Measurements from ENCODE around the gene SSH2. TPM values are rescaled to one million over a fixed set of nuclear protein-coding genes. Genes with fewer than 3 reads are reported as not detected.

The SSH2 gene
- total and polyA plus RNA-seq, 2 of the 13 experiments (the other 11 are each of a cell fraction or from before 2014, with no cell fraction given), result 6.0 to 6.4 TPM

DNA sequence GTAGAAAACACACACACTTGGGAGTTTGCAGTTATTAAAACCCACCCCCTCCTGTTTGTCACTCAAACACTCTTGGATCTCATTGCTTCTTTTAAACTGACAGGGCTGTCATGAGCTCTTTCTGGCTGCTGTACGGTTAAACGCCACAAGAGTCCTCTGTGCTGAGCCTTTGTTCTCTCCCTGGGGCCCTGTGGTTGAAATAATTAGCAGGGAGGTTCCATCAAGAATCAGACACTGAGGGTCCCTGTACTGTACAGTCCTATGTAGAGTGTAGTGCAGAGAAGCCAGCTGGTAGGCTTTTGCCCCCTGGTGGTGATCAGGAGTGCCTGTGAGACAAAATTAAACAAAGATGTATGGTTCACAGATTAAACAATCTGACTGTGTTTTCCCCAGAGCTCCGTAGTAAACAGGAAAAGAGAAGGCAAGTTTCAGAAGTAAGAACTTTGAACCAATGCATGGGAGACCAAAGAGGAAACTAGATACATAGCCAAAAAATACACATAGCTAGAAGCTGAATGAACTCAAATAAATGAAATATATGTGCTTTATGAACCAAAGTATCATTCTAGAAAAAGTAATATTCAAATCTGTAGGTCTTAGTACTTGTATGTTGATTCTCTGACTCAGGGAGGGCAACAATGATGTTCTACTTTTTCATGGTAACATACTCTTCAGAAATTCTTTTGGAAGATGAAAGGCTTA lies 1.4 kb upstream of the SSH2 start (continued):
- TF ChIP-seq RFXANK (CRISPR knock-in tag; IDR thresholded peaks at IDR 0.05) (no peak), SSRP1 (CRISPR knock-in tag; IDR thresholded peaks at IDR 0.05) (0 out of 2 replicates have a peak, but pooled peaks have one; percentile 25), HDAC6 (IDR thresholded peaks at IDR 0.05; ENCODE audit: low read depth, low read length) (no peak), ARNTL (CRISPR knock-in tag; IDR thresholded peaks at IDR 0.05) (no peak), TARDBP (CRISPR knock-in tag; IDR thresholded peaks at IDR 0.05) (peak; percentile 23; the same call in 1 of the 2 replicates), CREB1 (IDR thresholded peaks at IDR 0.05) (no peak), CREB1 (CRISPR knock-in tag; IDR thresholded peaks at IDR 0.05) (peak; percentile 22; the same call in 1 of the 2 replicates), ZNF704 (CRISPR knock-in tag; IDR thresholded peaks at IDR 0.05; ENCODE audit: borderline replicate concordance) (no peak), KDM4B (CRISPR knock-in tag; IDR thresholded peaks at IDR 0.05) (no peak), ZNF367 (CRISPR knock-in tag; IDR thresholded peaks at IDR 0.05; ENCODE audit: borderline replicate concordance) (no peak), HMG20B (CRISPR knock-in tag; conservative IDR thresholded peaks at IDR 0.05) (no peak), HNF4G (IDR thresholded peaks at IDR 0.05; ENCODE audit: borderline replicate concordance, low read depth, low read length) (no peak), HNF4G (CRISPR knock-in tag; IDR thresholded peaks at IDR 0.05; ENCODE audit: borderline replicate concordance, low read depth) (no peak), ZNF337 (CRISPR knock-in tag; IDR thresholded peaks at IDR 0.05; ENCODE audit: borderline replicate concordance, low read depth) (no peak), MIER3 (CRISPR knock-in tag; IDR thresholded peaks at IDR 0.05; ENCODE audit: borderline replicate concordance) (no peak), ZNF513 (CRISPR knock-in tag; conservative IDR thresholded peaks at IDR 0.05) (no peak), MXD4 (CRISPR knock-in tag; IDR thresholded peaks at IDR 0.05) (no peak), ZNF569 (CRISPR knock-in tag; IDR thresholded peaks at IDR 0.05; ENCODE audit: borderline replicate concordance) (no peak), ZNF777 (CRISPR knock-in tag; IDR thresholded peaks at IDR 0.05) (no peak), MAZ (IDR thresholded peaks at IDR 0.05; ENCODE audit: borderline replicate concordance, low read depth, low read length) (no peak), MAZ (CRISPR knock-in tag; IDR thresholded peaks at IDR 0.05; ENCODE audit: low read depth) (no peak), ZNF446 (CRISPR knock-in tag; IDR thresholded peaks at IDR 0.05) (no peak), ZNF510 (CRISPR knock-in tag; IDR thresholded peaks at IDR 0.05; ENCODE audit: low read depth) (no peak), POLR2AphosphoS2 (IDR thresholded peaks at IDR 0.05; ENCODE audit: low read depth, low read length) (no peak)
- TF ChIP-seq, protein P1, sequence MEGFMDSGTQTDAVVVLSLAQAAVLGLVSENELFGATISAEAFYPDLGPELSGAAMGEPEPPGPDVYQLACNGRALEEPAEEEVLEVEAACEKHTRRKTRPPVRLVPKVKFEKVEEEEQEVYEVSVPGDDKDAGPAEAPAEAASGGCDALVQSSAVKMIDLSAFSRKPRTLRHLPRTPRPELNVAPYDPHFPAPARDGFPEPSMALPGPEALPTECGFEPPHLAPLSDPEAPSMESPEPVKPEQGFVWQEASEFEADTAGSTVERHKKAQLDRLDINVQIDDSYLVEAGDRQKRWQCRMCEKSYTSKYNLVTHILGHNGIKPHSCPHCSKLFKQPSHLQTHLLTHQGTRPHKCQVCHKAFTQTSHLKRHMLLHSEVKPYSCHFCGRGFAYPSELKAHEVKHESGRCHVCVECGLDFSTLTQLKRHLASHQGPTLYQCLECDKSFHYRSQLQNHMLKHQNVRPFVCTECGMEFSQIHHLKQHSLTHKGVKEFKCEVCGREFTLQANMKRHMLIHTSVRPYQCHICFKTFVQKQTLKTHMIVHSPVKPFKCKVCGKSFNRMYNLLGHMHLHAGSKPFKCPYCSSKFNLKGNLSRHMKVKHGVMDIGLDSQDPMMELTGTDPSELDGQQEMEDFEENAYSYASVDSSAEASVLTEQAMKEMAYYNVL (CRISPR knock-in tag; IDR thresholded peaks at IDR 0.05; ENCODE audit: borderline replicate concordance), result peak; percentile 42; the same call in 1 of the 2 replicates
- TF ChIP-seq, protein P2, sequence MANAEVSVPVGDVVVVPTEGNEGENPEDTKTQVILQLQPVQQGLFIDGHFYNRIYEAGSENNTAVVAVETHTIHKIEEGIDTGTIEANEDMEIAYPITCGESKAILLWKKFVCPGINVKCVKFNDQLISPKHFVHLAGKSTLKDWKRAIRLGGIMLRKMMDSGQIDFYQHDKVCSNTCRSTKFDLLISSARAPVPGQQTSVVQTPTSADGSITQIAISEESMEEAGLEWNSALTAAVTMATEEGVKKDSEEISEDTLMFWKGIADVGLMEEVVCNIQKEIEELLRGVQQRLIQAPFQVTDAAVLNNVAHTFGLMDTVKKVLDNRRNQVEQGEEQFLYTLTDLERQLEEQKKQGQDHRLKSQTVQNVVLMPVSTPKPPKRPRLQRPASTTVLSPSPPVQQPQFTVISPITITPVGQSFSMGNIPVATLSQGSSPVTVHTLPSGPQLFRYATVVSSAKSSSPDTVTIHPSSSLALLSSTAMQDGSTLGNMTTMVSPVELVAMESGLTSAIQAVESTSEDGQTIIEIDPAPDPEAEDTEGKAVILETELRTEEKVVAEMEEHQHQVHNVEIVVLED (CRISPR knock-in tag; IDR thresholded peaks at IDR 0.05; ENCODE audit: borderline replicate concordance), result no peak

All from HepG2 (cell line).